PFSK-1 (cell line): Measurements from ENCODE around the gene GNS.

Experiments used
- FOXP2 ChIP-seq: optimal IDR thresholded peaks from 2 replicates; pipeline ENCODE3; 2011; ENCODE audit warnings: borderline replicate concordance, control low read depth, inconsistent platforms; ENCODE audit not compliant: insufficient read depth; ENCODE audit errors: extremely low read length, extremely low read depth
- POLR2AphosphoS5 ChIP-seq: IDR thresholded peaks from 2 replicates; pipeline ENCODE4 v1.6.1; 2012; ENCODE audit warnings: low read depth, mild to moderate bottlenecking, control low read depth, low read length, moderate library complexity
- SIN3A ChIP-seq: IDR thresholded peaks from 2 replicates; pipeline ENCODE4 v1.6.1; 2012; ENCODE audit warnings: mild to moderate bottlenecking, low read length, moderate library complexity, borderline replicate concordance; ENCODE audit not compliant: insufficient read depth
- TAF1 ChIP-seq: IDR thresholded peaks from 2 replicates; pipeline ENCODE4 v1.6.1; 2012; ENCODE audit warnings: low read length, control low read depth, borderline replicate concordance; ENCODE audit not compliant: insufficient read depth
- TF ChIP-seq, protein P1 (sequence below), 2 experiments: IDR thresholded peaks; 2 replicates each; pipeline versions ENCODE4 v1.6.1 to v1.8.0; 2011 to 2012; ENCODE audit warnings: low read depth in 2 of 2, low read length in 2 of 2, control low read depth in 1 of 2, inconsistent platforms in 1 of 2, mild to moderate bottlenecking in 1 of 2, moderate library complexity in 1 of 2; ENCODE audit not compliant: insufficient read depth in 1 of 2

GNS gene

DNA sequence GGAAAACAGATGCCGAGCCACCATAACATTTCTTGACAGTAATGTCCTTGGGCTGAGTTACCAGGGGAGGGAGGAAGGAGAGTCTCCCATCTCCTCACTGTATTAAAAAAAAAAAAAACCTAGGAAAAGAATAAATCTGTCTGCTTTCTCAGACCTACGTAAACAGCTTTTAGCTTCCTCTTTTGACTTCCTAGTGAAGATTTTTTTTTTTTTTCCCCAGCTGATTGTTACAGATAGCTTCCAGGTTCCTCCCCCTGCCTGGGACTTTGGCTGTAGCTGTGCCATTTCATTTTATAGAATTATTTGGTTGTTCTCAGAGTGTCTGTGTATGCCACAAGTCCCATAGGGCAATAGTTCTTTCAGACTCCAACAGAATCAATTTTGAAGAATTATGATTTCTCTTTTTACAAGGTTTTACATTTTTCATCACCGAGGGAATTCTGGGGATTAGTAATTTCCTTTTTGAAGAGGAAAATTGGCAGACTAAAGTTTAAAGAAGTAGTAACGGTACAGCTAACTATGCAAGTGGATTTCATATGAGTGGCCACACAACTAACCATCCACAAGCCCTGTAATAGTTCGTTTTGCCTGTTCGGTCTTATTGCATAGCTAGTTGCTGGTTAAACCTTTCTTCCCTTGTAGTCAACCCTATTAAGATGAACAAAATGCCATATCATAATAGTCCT is 23.1 kb upstream of the GNS start:
- TF ChIP-seq TAF1 (no peak), POLR2AphosphoS5 (no peak), FOXP2 (no peak), SIN3A (no peak)
- TF ChIP-seq, protein P1, sequence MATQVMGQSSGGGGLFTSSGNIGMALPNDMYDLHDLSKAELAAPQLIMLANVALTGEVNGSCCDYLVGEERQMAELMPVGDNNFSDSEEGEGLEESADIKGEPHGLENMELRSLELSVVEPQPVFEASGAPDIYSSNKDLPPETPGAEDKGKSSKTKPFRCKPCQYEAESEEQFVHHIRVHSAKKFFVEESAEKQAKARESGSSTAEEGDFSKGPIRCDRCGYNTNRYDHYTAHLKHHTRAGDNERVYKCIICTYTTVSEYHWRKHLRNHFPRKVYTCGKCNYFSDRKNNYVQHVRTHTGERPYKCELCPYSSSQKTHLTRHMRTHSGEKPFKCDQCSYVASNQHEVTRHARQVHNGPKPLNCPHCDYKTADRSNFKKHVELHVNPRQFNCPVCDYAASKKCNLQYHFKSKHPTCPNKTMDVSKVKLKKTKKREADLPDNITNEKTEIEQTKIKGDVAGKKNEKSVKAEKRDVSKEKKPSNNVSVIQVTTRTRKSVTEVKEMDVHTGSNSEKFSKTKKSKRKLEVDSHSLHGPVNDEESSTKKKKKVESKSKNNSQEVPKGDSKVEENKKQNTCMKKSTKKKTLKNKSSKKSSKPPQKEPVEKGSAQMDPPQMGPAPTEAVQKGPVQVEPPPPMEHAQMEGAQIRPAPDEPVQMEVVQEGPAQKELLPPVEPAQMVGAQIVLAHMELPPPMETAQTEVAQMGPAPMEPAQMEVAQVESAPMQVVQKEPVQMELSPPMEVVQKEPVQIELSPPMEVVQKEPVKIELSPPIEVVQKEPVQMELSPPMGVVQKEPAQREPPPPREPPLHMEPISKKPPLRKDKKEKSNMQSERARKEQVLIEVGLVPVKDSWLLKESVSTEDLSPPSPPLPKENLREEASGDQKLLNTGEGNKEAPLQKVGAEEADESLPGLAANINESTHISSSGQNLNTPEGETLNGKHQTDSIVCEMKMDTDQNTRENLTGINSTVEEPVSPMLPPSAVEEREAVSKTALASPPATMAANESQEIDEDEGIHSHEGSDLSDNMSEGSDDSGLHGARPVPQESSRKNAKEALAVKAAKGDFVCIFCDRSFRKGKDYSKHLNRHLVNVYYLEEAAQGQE (IDR thresholded peaks at IDR 0.05; ENCODE audit: insufficient read depth in 1 of 2, low read depth in 2 of 2, low read length in 2 of 2) = no peak

DNA sequence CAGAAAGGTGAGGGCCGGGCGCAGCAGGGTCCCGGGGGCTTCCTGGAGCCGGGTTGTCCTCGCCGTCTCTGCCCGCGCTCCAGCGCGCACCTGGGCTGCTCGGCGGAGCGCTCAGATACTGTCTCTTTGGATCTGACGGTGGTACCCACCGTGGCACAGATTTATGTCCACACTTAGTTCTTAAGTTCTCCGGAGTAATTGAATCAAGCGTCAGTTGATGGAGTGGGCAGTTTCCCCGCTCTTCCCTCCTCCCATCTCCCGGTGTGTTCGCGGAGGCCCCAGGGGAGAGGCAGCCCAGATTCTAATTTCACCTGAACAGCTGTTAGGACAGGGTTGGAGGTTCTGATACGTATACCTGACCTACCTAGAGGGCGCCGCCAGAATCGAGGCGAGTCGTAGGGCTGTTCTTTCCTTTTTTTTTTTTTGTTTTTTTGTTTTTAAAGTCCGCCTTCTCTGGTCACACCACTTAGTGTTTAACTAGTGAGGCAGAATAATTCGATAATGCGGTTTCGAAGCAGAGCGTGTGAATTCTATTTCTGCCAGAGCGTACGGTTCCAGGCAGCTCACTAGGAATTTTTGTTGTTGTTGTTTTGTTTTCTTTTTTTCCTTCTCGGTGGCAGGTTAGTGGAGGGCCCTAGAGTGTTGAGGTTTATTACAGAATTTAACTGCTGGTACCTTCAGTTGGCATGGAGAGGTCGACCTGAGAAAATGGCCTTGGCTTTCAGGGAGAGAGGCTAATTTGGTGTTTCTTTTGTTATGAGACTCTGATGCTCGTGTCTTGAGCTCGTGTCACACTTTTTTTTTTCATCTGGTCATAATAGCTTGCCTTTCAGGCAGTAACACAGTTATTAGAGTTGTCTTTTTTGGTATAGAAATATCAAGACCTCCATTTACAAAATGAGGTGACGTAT is 22.3 kb upstream of the GNS start:
- TF ChIP-seq POLR2AphosphoS5 (no peak), FOXP2 (no peak), SIN3A (no peak)

DNA sequence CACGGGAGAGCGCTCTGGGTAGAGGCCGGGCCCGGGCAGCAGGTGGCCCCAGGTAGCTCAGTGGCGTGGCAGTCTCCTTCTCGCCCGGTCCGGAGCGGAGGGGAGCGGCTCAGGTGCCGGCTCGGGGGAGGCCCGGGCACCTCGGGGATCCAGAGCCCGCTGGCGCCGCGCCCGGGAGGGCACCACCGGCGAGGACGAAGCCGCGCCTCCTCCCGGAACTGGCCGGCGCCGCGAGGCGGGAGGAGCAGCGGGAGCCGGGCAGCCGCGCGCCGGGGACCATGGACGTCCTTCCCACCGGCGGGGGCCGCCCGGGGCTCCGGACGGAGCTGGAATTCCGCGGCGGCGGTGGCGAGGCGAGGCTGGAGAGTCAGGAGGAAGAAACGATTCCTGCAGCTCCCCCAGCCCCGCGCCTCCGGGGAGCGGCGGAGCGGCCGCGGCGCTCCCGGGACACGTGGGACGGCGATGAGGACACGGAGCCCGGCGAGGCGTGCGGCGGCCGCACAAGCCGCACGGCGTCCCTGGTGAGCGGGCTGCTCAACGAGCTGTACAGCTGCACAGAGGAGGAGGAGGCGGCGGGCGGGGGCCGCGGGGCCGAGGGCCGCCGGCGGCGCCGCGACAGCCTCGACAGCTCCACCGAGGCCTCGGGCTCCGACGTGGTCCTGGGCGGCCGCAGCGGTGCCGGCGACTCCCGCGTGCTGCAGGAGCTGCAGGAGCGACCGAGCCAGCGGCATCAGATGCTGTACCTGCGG is 21.5 kb upstream of the GNS start:
- TF ChIP-seq, protein P1 (IDR thresholded peaks at IDR 0.05; ENCODE audit: insufficient read depth in 1 of 2, low read depth in 2 of 2, low read length in 2 of 2) = no peak
- TF ChIP-seq TAF1 = no peak
- TF ChIP-seq FOXP2 = no peak
- no peak for TF ChIP-seq POLR2AphosphoS5
- TF ChIP-seq SIN3A = no peak

DNA sequence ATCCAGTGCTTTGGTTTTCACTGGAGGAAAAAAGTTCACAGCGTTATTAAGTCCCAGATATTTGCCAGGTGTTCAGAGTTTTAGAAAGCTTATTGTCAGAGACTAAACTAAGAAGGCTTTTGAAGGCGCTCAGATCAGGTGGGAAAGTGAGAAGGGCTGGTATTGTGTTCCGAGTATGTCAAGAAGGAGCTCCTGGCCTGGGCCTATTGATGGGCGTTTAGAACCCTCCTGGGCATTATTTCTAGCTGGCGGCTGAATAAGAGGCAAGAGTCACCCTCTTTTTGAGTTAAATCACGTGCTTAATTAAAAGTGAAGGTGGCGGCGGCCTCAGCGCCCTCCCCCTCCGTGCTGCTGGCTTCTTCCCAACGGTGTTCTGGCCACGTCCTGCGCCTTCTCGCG is 20.9 kb upstream of the GNS start:
- TF ChIP-seq, protein P1 (IDR thresholded peaks at IDR 0.05; ENCODE audit: insufficient read depth in 1 of 2, low read depth in 2 of 2, low read length in 2 of 2) = no peak
- TF ChIP-seq FOXP2 (no peak), POLR2AphosphoS5 (no peak), SIN3A (no peak), TAF1 (no peak)

DNA sequence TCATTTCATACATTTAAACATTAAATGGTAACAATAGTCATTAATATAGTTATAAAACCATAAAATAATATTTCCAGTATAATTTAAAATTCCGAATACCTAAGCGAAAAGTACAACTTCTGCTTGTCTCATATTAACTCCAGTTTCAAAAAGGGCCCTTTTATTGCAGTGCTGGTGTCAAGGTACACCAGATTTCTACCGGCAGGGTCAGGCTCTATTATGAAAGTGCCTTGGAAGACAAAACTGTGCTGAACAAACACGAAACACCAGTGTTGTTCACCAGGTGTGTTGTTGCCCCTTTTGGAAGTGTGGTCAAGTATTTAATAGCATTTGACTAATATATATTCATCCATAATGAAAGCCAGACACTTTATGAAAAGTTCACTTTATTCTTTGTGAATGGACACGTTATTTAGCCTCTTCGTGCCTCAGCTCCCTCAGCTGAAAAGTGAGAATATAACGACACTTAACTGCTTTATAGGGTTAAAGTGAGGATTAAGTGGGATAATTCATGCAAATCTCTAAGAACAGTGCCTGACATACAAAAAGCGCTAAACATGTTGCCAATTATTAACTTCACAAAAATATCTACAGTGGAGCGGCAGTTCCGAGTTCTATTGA is 20.3 kb upstream of the GNS start:
- TF ChIP-seq SIN3A = no peak
- TF ChIP-seq, protein P1 (IDR thresholded peaks at IDR 0.05; ENCODE audit: insufficient read depth in 1 of 2, low read depth in 2 of 2, low read length in 2 of 2) = no peak
- no peak for TF ChIP-seq TAF1
- no peak for TF ChIP-seq FOXP2
- TF ChIP-seq POLR2AphosphoS5 = no peak
